NCI-H524 (cell line): ENCODE data around the gene LRRC70.
"Not testable (repeated sequence)": the region's sequence is repeated elsewhere in the genome, so short reads cannot be mapped to it uniquely, and the experiment has no call there.

ENCODE experiments used
- DNase-seq, 2 experiments: peaks; one replicate each; lab custom pipeline; 2025; lab: John Stamatoyannopoulos, UW

LRRC70 gene

GRCh38 chr5:62578540-62578939 is at the start of gene LRRC70:
LRRC70 (plus strand) TSS chr5:62578819; CDS start chr5:62579439, 620 bp downstream.
- no peak for DNase-seq

GRCh38 chr5:62533597-62533996 is 45.0 kb upstream of the LRRC70 start:
- no peak for DNase-seq

GRCh38 chr5:62534461-62535236 is 44.0 kb upstream of the LRRC70 start:
- DNase-seq: no peak

- DNase-seq: no peak
Measured at GRCh38 chr5:62536232-62536631, 42.4 kb upstream of the LRRC70 start.

- DNase-seq: no peak
Measured at GRCh38 chr5:62536783-62537182, 41.8 kb upstream of the LRRC70 start.

GRCh38 chr5:62538017-62538942 is 40.3 kb upstream of the LRRC70 start:
- no peak for DNase-seq

- DNase-seq: no peak
Measured at GRCh38 chr5:62542720-62543119, 35.9 kb upstream of the LRRC70 start.

- DNase-seq: no peak
Measured at GRCh38 chr5:62547945-62548630, 30.5 kb upstream of the LRRC70 start.

- DNase-seq: no peak
Measured at GRCh38 chr5:62550103-62550502, 28.5 kb upstream of the LRRC70 start.

- DNase-seq: no peak
Measured at GRCh38 chr5:62555930-62556329, 22.7 kb upstream of the LRRC70 start.

- no peak for DNase-seq
Measured at GRCh38 chr5:62558941-62559340, 19.7 kb upstream of the LRRC70 start.

- no peak for DNase-seq
Measured at GRCh38 chr5:62560786-62561185, 17.8 kb upstream of the LRRC70 start.

- DNase-seq: no peak
Measured at GRCh38 chr5:62561896-62562295, 16.7 kb upstream of the LRRC70 start.

GRCh38 chr5:62562867-62563266 is 15.8 kb upstream of the LRRC70 start:
- DNase-seq: no peak

- DNase-seq: no peak
Measured at GRCh38 chr5:62564101-62564500, 14.5 kb upstream of the LRRC70 start.

- not testable (repeated sequence) for DNase-seq
Measured at GRCh38 chr5:62565740-62566139, 12.9 kb upstream of the LRRC70 start.

- DNase-seq: no peak
Measured at GRCh38 chr5:62568143-62568542, 10.5 kb upstream of the LRRC70 start.

- DNase-seq: no peak
Measured at GRCh38 chr5:62568800-62569432, 9.7 kb upstream of the LRRC70 start.

- DNase-seq: no peak
Measured at GRCh38 chr5:62569470-62569869, 9.1 kb upstream of the LRRC70 start.

- DNase-seq: no peak
Measured at GRCh38 chr5:62572918-62573514, 5.6 kb upstream of the LRRC70 start.

- DNase-seq: no peak
Measured at GRCh38 chr5:62574599-62574998, 4.0 kb upstream of the LRRC70 start.

- DNase-seq: no peak
Measured at GRCh38 chr5:62575066-62575465, 3.6 kb upstream of the LRRC70 start.
